Parathyroid adenoma (tissue), 2 donors: ENCODE data around the gene NPR2.

Experiments
- H2AFZ ChIP-seq: fragments of 300-600 bp; sonication (generic); one replicate; pipeline ENCODE4 v1.7.0; 2017; ENCODE audit warnings: antibody characterized with exemption, mild to moderate bottlenecking
- H3K27ac ChIP-seq: fragments of 300-600 bp; sonication (generic); one replicate; pipeline ENCODE4 v1.7.0; 2017
- H3K27me3 ChIP-seq: fragments of 300-600 bp; sonication (generic); one replicate; pipeline ENCODE4 v1.7.0; 2017; ENCODE audit warnings: low read length; ENCODE audit not compliant: control insufficient read depth, insufficient read depth
- H3K36me3 ChIP-seq: fragments of 300-600 bp; sonication (generic); one replicate; pipeline ENCODE4 v1.7.0; 2017; ENCODE audit warnings: low read length; ENCODE audit not compliant: control insufficient read depth, insufficient read depth
- H3K4me1 ChIP-seq: fragments of 300-600 bp; sonication (generic); one replicate; pipeline ENCODE4 v1.7.0; 2017; ENCODE audit warnings: control low read depth
- H3K4me2 ChIP-seq: fragments of 300-600 bp; sonication (generic); one replicate; pipeline ENCODE4 v1.7.0; 2017; ENCODE audit warnings: low read length
- H3K4me3 ChIP-seq: fragments of 300-600 bp; sonication (generic); one replicate; pipeline ENCODE4 v1.7.0; 2017; ENCODE audit warnings: low read depth, low read length
- H3K79me2 ChIP-seq: fragments of 300-600 bp; sonication (generic); one replicate; pipeline ENCODE4 v1.7.0; 2017; ENCODE audit warnings: control low read depth
- H3K9ac ChIP-seq: fragments of 300-600 bp; sonication (generic); one replicate; pipeline ENCODE4 v1.7.0; 2017; ENCODE audit warnings: mild to moderate bottlenecking
- H3K9me3 ChIP-seq: fragments of 300-600 bp; sonication (generic); one replicate; pipeline ENCODE4 v1.7.0; 2017; ENCODE audit warnings: low read length; ENCODE audit not compliant: control insufficient read depth
- CTCF ChIP-seq: fragments of 300-600 bp; sonication (generic); IDR thresholded peaks from one replicate; pipeline ENCODE4 v1.7.0; 2017; ENCODE audit warnings: antibody characterized with exemption, mild to moderate bottlenecking
- donor health status: primary hyperparathyroidism.

NPR2 gene

GRCh38 chr9:35759795-35760194 lies 31.6 kb upstream of the NPR2 start:
- H3K27me3 ChIP-seq = no peaks in the 10 kb centered on the region
- H3K4me1 ChIP-seq = no peaks in the 10 kb centered on the region
- H3K9ac ChIP-seq = no peak overlapping the region
- H3K4me3 ChIP-seq = no peak overlapping the region
- H3K79me2 ChIP-seq = no peaks in the 10 kb centered on the region
- H3K4me2 ChIP-seq = no peak overlapping the region
- H2AFZ ChIP-seq = no peak overlapping the region
- no peaks in the 10 kb centered on the region for H3K9me3 ChIP-seq
- no peak overlapping the region for H3K27ac ChIP-seq
- no peaks in the 10 kb centered on the region for H3K36me3 ChIP-seq
- no peak for TF ChIP-seq CTCF

GRCh38 chr9:35760651-35761050 lies 30.7 kb upstream of the NPR2 start:
- no peaks in the 10 kb centered on the region for H3K27me3 ChIP-seq
- H3K79me2 ChIP-seq = no peaks in the 10 kb centered on the region
- no peak overlapping the region for H3K4me3 ChIP-seq
- no peak overlapping the region for H3K27ac ChIP-seq
- no peak overlapping the region for H2AFZ ChIP-seq
- TF ChIP-seq CTCF = no peak
- H3K9me3 ChIP-seq = no peaks in the 10 kb centered on the region
- no peak overlapping the region for H3K4me2 ChIP-seq
- no peak overlapping the region for H3K9ac ChIP-seq
- H3K4me1 ChIP-seq = no peaks in the 10 kb centered on the region
- H3K36me3 ChIP-seq = no peaks in the 10 kb centered on the region

GRCh38 chr9:35763181-35763580 lies 28.2 kb upstream of the NPR2 start:
- H3K9ac ChIP-seq = no peak overlapping the region
- peaks cover 3% of the 10 kb centered on the region for H3K79me2 ChIP-seq
- H3K36me3 ChIP-seq = no peaks in the 10 kb centered on the region
- no peaks in the 10 kb centered on the region for H3K4me1 ChIP-seq
- H2AFZ ChIP-seq = no peak overlapping the region
- no peaks in the 10 kb centered on the region for H3K9me3 ChIP-seq
- no peak overlapping the region for H3K4me2 ChIP-seq
- no peak overlapping the region for H3K27ac ChIP-seq
- H3K27me3 ChIP-seq = no peaks in the 10 kb centered on the region
- no peak for TF ChIP-seq CTCF
- H3K4me3 ChIP-seq = no peak overlapping the region

GRCh38 chr9:35763803-35764202 lies 27.6 kb upstream of the NPR2 start:
- Histone ChIP-seq H3K36me3 (no peaks in the 10 kb centered on the region), H3K9me3 (no peaks in the 10 kb centered on the region), H3K27me3 (no peaks in the 10 kb centered on the region), H3K27ac (no peak overlapping the region), H3K9ac (no peak overlapping the region), H3K4me1 (no peaks in the 10 kb centered on the region), H3K4me3 (no peak overlapping the region), H3K79me2 (peaks cover 10% of the 10 kb centered on the region), H2AFZ (no peak overlapping the region), H3K4me2 (no peak overlapping the region)
- no peak for TF ChIP-seq CTCF

DNA sequence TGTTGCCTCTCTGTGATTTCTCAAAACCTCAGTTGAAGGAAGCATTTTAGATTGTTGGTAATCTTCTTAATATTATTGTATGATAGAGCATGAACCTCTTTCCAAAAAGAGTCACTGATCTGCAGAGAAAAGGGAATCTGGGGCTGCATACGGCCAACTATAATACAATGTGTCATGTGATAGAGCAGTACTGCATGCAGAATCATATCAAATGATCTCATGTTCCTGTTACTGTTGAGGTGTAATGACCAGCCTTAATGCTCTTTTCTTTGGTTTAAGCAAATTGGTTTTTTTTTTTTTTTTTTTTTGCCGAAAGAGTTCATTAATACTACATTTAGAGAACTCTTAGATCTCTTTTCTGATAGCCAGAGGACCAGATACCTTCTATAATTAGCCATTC lies 24.4 kb upstream of the NPR2 start:
- H2AFZ ChIP-seq = no peak overlapping the region
- no peak overlapping the region for H3K4me2 ChIP-seq
- peaks cover 16% of the 10 kb centered on the region for H3K79me2 ChIP-seq
- no peaks in the 10 kb centered on the region for H3K27me3 ChIP-seq
- H3K9me3 ChIP-seq = no peaks in the 10 kb centered on the region
- no peak overlapping the region for H3K27ac ChIP-seq
- H3K9ac ChIP-seq = no peak overlapping the region
- H3K4me3 ChIP-seq = no peak overlapping the region
- no peak for TF ChIP-seq CTCF
- peaks cover 2% of the 10 kb centered on the region for H3K4me1 ChIP-seq
- H3K36me3 ChIP-seq = no peaks in the 10 kb centered on the region
